Lung microvascular endothelial cell (primary cell): ENCODE results near the gene PPP1R9A. TPM values are rescaled to one million over a fixed set of nuclear protein-coding genes. Genes with fewer than 3 reads are reported as not detected.
"Not testable (repeated sequence)": the region's sequence is repeated elsewhere in the genome, so short reads cannot be mapped to it uniquely, and the experiment has no call there.

Experiments
- DNase-seq, 2 donors: peaks; one replicate each; pipeline versions ENCODE4 v3.0.0 to v3.0.0-alpha.2; 2010; ENCODE audit warnings: low read depth in 2 of 2
- total RNA-seq: library from RNA; depleted of rRNA; stranded (reverse); fragments of >200 nt; gene quantifications from 2 replicates; pipeline ENCODE4 v1.2.1, GENCODE V29; 2014

The PPP1R9A gene
- total RNA-seq, 1 donor from 2014 or later = 9.9 TPM

GRCh38 chr7:94974423-94974822 is 67.0 kb downstream of the PPP1R9A start:
- DNase-seq = no peak

- peak in 1 of 2 donors; percentile 12 for DNase-seq
Observed at GRCh38 chr7:94975336-94975735, 67.9 kb downstream of the PPP1R9A start.

- DNase-seq = no peak
Observed at GRCh38 chr7:94980418-94981142, 73.2 kb downstream of the PPP1R9A start.

GRCh38 chr7:94995921-94996320 is 88.5 kb downstream of the PPP1R9A start:
- DNase-seq = no peak

GRCh38 chr7:94996369-94996768 is 89.0 kb downstream of the PPP1R9A start:
- no peak for DNase-seq

- DNase-seq = no peak
Observed at GRCh38 chr7:94997547-94997946, 90.2 kb downstream of the PPP1R9A start.

GRCh38 chr7:94998266-94999068 is 91.1 kb downstream of the PPP1R9A start:
- no peak for DNase-seq

GRCh38 chr7:94999069-94999351 is 91.6 kb downstream of the PPP1R9A start:
- DNase-seq = no peak

- not testable (repeated sequence) for DNase-seq
Observed at GRCh38 chr7:94999601-95000000, 92.2 kb downstream of the PPP1R9A start.

GRCh38 chr7:95001258-95001657 is 93.9 kb downstream of the PPP1R9A start:
- no peak for DNase-seq

- DNase-seq = no peak
Observed at GRCh38 chr7:95001815-95002561, 94.6 kb downstream of the PPP1R9A start.

GRCh38 chr7:95002775-95003174 is 95.4 kb downstream of the PPP1R9A start:
- no peak for DNase-seq

GRCh38 chr7:95004618-95005247 is 97.3 kb downstream of the PPP1R9A start:
- DNase-seq = peak in 1 of 2 donors; percentile 85

- DNase-seq = no peak
Observed at GRCh38 chr7:95006010-95006409, 98.6 kb downstream of the PPP1R9A start.

GRCh38 chr7:95008773-95009172 is 101.4 kb downstream of the PPP1R9A start:
- not testable (repeated sequence) for DNase-seq

GRCh38 chr7:95011146-95011928 is 103.9 kb downstream of the PPP1R9A start:
- DNase-seq = no peak

GRCh38 chr7:95011995-95012394 is 104.6 kb downstream of the PPP1R9A start:
- DNase-seq = no peak

- DNase-seq = no peak
Observed at GRCh38 chr7:95018021-95018420, 110.6 kb downstream of the PPP1R9A start.

GRCh38 chr7:95026018-95026417 is 118.6 kb downstream of the PPP1R9A start:
- no peak for DNase-seq

GRCh38 chr7:95026421-95027072 is 119.2 kb downstream of the PPP1R9A start:
- no peak for DNase-seq
